ENCODE data around the gene COL20A1. TPM values are rescaled to one million over a fixed set of nuclear protein-coding genes. Genes with fewer than 3 reads are reported as not detected.
A peak's percentile ranks its signal among the peaks of the same experiment; 100 is the strongest.

The COL20A1 gene
- total RNA-seq, 6 experiments from 2014 or later, result 0.02 TPM; not detected in 5

DNA sequence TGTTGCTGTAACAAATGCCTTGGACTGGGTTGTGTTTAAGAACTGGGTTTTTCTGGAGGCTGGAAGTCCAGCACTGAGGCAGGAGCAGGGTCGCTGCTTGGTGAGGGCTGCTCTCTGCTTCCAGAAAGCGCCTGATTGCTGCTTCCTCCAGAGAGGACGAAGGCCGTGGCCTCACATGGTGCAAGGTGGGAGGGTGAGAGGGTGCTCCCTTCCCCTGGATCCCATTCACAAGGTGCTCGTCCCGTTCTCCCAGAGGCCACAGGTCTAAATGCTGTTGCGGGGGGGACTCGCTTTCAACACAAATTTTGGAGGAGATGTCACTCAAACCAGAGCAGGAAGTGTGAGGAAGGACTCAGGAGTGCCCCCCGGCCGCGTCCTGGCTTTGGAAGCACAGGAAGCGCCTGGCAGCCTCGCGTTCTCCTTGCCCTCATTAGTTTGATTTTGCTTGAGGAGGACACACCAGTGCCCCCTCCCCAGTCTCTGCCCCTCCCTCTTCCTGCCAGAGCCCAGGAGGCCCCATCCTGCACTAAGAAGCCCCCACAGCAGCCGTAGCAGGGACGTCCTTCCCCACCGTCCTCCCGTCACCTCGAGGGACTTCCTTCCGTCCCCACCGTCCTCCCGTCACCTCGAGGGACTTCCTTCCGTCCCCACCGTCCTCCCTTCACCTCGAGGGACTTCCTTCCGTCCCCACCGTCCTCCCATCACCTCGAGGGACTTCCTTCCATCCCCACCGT lies 31.0 kb upstream of the COL20A1 start:
- no peaks in the 10 kb centered on the region for H3K36me3 Mint-ChIP-seq (ENCODE audit: low read depth)
- H3K27me3 Mint-ChIP-seq (ENCODE audit: insufficient read depth), result peaks cover 66% of the 10 kb centered on the region
- H3K4me3 Mint-ChIP-seq, result no peak overlapping the region
- no peak for DNase-seq
- H3K4me1 Mint-ChIP-seq (ENCODE audit: low read depth), result peaks cover 5% of the 10 kb centered on the region; the same call in 1 of the 2 replicates
- TF ChIP-seq, protein P1, sequence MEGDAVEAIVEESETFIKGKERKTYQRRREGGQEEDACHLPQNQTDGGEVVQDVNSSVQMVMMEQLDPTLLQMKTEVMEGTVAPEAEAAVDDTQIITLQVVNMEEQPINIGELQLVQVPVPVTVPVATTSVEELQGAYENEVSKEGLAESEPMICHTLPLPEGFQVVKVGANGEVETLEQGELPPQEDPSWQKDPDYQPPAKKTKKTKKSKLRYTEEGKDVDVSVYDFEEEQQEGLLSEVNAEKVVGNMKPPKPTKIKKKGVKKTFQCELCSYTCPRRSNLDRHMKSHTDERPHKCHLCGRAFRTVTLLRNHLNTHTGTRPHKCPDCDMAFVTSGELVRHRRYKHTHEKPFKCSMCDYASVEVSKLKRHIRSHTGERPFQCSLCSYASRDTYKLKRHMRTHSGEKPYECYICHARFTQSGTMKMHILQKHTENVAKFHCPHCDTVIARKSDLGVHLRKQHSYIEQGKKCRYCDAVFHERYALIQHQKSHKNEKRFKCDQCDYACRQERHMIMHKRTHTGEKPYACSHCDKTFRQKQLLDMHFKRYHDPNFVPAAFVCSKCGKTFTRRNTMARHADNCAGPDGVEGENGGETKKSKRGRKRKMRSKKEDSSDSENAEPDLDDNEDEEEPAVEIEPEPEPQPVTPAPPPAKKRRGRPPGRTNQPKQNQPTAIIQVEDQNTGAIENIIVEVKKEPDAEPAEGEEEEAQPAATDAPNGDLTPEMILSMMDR (IDR thresholded peaks at IDR 0.05), result no peak
- no peaks in the 10 kb centered on the region for H3K9me3 Mint-ChIP-seq
- H3K27ac Mint-ChIP-seq, result no peak overlapping the region

DNA sequence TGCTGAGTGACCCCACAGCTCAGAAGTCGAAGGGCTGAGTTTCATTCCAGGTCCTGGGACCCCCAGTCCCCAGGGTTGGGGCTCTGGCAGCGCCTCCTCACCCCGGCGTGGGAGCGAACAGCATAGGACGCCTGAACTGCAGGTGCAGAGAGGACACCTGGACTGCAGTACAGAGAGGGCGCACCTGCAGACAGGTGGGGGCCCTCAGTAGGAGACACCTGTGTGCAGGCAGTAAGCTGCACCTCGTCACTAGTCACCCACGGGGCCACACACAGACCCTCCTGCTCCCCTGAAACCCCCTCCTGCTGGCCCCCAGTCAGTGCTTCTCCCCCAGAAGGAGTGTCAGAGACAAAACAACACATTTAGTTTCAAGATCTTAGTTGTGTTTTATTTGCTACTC lies 30.1 kb upstream of the COL20A1 start:
- no peaks in the 10 kb centered on the region for H3K9me3 Mint-ChIP-seq
- TF ChIP-seq, protein P1 (IDR thresholded peaks at IDR 0.05), result no peak
- peaks cover 8% of the 10 kb centered on the region for H3K4me1 Mint-ChIP-seq (ENCODE audit: low read depth)
- H3K27ac Mint-ChIP-seq, result no peak overlapping the region
- no peak overlapping the region for H3K4me3 Mint-ChIP-seq
- no peaks in the 10 kb centered on the region for H3K36me3 Mint-ChIP-seq (ENCODE audit: low read depth)
- peaks cover 60% of the 10 kb centered on the region for H3K27me3 Mint-ChIP-seq (ENCODE audit: insufficient read depth)
- DNase-seq, result no peak

DNA sequence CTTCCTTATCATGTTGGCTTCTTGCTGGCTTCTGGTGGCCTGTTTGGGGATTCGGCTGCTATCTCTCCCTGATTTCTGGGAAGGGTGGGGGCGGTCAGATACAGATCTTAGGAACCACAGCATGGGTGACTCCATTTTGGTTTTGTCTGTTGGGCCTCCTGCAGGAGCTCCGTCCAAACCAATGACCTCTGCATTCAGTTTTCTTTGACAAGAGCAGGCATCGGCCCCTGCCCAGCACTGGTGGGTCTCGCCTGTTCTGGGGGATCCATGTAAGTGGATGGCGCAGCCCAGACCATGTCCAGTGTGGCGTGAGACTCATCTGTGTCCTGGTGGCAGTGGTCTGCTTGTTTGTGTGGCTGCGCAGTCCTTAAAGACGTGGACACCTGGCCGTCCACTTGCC lies 29.0 kb upstream of the COL20A1 start:
- H3K27ac Mint-ChIP-seq, result no peak overlapping the region
- no peak for DNase-seq
- no peaks in the 10 kb centered on the region for H3K9me3 Mint-ChIP-seq
- TF ChIP-seq, protein P1 (IDR thresholded peaks at IDR 0.05), result no peak
- no peak overlapping the region for H3K4me3 Mint-ChIP-seq
- H3K27me3 Mint-ChIP-seq (ENCODE audit: insufficient read depth), result peaks cover 50% of the 10 kb centered on the region
- H3K36me3 Mint-ChIP-seq (ENCODE audit: low read depth), result no peaks in the 10 kb centered on the region
- peaks cover 11% of the 10 kb centered on the region for H3K4me1 Mint-ChIP-seq (ENCODE audit: low read depth)

DNA sequence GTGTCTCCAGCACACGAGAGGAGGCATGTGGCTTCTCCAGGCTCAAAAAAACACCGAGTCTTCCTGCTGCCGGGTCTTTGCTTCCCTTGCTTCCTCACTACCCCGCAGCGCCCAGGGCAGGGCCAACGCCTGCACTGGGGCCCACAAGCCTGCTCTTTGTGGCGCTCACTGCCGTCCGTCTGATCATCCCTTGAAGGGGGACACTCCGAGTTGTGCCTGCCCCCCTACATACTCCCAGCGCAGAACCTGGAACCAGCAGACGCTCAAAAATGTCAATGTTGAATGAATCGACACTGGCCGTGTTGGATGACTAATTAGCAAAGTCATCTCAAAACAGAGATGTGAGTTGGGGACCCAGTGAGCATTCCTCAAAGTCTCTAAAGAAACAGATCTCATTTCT lies 28.5 kb upstream of the COL20A1 start:
- Mint-ChIP-seq H3K27ac (no peak overlapping the region), H3K36me3 (ENCODE audit: low read depth) (no peaks in the 10 kb centered on the region; the same call in 1 of the 2 replicates), H3K4me3 (no peak overlapping the region), H3K27me3 (ENCODE audit: insufficient read depth) (peaks cover 46% of the 10 kb centered on the region), H3K4me1 (ENCODE audit: low read depth) (peaks cover 11% of the 10 kb centered on the region), H3K9me3 (no peaks in the 10 kb centered on the region)
- no peak for DNase-seq
- TF ChIP-seq, protein P1 (IDR thresholded peaks at IDR 0.05), result no peak

DNA sequence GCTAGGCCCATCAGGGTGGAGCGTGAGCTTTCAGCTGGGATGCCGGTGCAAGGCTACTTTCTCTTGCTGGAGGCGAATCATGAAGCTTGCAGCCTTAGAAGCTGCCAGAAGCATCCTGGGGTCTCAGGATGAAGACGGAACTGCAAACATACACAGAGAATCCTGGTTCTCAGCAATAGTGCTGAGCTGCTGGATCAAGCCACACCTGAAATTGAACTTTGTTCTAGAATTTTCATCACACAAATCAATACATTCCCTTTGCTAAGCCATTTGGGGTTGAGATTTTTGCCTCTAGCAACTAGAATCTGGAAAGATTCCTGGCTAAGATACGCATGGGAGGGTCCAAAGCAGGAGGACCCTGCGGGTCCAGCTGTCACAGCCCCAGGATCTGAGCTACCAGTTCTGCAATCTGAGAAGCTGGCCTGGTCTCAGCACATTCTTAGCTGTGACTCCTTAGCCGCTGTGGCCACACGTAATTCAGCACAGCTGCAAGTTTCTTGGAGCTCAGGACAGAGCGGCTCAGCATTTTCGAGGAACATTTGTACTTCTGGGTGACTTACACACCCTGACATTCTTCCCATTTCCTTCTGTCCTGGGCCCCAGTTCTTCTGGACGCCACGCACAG lies 27.0 kb upstream of the COL20A1 start:
- Mint-ChIP-seq H3K27me3 (ENCODE audit: insufficient read depth) (peaks cover 35% of the 10 kb centered on the region), H3K27ac (no peak overlapping the region), H3K4me1 (ENCODE audit: low read depth) (peaks cover 11% of the 10 kb centered on the region), H3K36me3 (ENCODE audit: low read depth) (peaks cover 4% of the 10 kb centered on the region), H3K4me3 (no peak overlapping the region), H3K9me3 (no peaks in the 10 kb centered on the region)
- TF ChIP-seq, protein P1 (IDR thresholded peaks at IDR 0.05), result no peak
- DNase-seq, result peak; percentile 58
